Measurements from ENCODE around the gene SLC29A1.

Gene SLC29A1

GRCh38 chr6:44273617-44274016, 50.2 kb downstream of the SLC29A1 start:
- DNase-seq (ENCODE audit: low read depth): no peak
- H3K4me3 ChIP-seq (ENCODE audit: control insufficient read depth, low read depth, low read length): no peak overlapping the region
- TF ChIP-seq, protein P1, sequence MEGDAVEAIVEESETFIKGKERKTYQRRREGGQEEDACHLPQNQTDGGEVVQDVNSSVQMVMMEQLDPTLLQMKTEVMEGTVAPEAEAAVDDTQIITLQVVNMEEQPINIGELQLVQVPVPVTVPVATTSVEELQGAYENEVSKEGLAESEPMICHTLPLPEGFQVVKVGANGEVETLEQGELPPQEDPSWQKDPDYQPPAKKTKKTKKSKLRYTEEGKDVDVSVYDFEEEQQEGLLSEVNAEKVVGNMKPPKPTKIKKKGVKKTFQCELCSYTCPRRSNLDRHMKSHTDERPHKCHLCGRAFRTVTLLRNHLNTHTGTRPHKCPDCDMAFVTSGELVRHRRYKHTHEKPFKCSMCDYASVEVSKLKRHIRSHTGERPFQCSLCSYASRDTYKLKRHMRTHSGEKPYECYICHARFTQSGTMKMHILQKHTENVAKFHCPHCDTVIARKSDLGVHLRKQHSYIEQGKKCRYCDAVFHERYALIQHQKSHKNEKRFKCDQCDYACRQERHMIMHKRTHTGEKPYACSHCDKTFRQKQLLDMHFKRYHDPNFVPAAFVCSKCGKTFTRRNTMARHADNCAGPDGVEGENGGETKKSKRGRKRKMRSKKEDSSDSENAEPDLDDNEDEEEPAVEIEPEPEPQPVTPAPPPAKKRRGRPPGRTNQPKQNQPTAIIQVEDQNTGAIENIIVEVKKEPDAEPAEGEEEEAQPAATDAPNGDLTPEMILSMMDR (conservative IDR thresholded peaks at IDR 0.05; ENCODE audit: control insufficient read depth, insufficient read depth, low read depth, low read length): no peak

GRCh38 chr6:44275271-44275748, 51.9 kb downstream of the SLC29A1 start:
- DNase-seq (ENCODE audit: low read depth): no peak
- no peak overlapping the region for H3K4me3 ChIP-seq (ENCODE audit: control insufficient read depth, low read depth, low read length)
- TF ChIP-seq, protein P1 (conservative IDR thresholded peaks at IDR 0.05; ENCODE audit: control insufficient read depth, insufficient read depth, low read depth, low read length): no peak

- TF ChIP-seq, protein P1 (conservative IDR thresholded peaks at IDR 0.05; ENCODE audit: control insufficient read depth, insufficient read depth, low read depth, low read length): no peak
- no peak for DNase-seq (ENCODE audit: low read depth)
- no peak overlapping the region for H3K4me3 ChIP-seq (ENCODE audit: control insufficient read depth, low read depth, low read length)
Observed at GRCh38 chr6:44275749-44276648, 52.6 kb downstream of the SLC29A1 start.

- no peak for DNase-seq (ENCODE audit: low read depth)
- TF ChIP-seq, protein P1 (conservative IDR thresholded peaks at IDR 0.05; ENCODE audit: control insufficient read depth, insufficient read depth, low read depth, low read length): no peak
- H3K4me3 ChIP-seq (ENCODE audit: control insufficient read depth, low read depth, low read length): no peak overlapping the region
Observed at GRCh38 chr6:44276667-44277640, 53.6 kb downstream of the SLC29A1 start.

GRCh38 chr6:44277763-44278162, 54.4 kb downstream of the SLC29A1 start:
- TF ChIP-seq, protein P1 (conservative IDR thresholded peaks at IDR 0.05; ENCODE audit: control insufficient read depth, insufficient read depth, low read depth, low read length): no peak
- no peak for DNase-seq (ENCODE audit: low read depth)
- H3K4me3 ChIP-seq (ENCODE audit: control insufficient read depth, low read depth, low read length): no peak overlapping the region

DNA sequence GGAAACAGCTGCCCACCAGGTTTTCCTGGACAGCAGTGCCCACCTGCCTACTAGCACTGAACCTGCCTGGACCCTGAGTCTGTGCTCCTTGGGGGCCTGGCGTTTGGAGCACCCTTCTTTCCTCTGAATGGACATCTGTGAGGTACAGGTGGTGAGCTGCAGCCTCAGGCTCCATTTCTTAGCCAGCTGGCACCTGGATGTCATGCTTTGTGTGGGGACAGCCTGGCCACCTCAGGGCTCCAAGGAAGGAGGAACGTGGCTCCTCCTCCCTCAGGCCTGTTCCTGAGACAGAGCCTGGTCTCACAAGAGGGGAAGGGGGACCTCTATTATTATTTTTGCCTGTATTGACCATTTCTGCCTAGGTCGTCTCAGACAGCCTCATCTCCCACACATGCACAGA, 54.9 kb downstream of the SLC29A1 start:
- TF ChIP-seq, protein P1 (conservative IDR thresholded peaks at IDR 0.05; ENCODE audit: control insufficient read depth, insufficient read depth, low read depth, low read length): no peak
- no peak overlapping the region for H3K4me3 ChIP-seq (ENCODE audit: control insufficient read depth, low read depth, low read length)
- no peak for DNase-seq (ENCODE audit: low read depth)
